HG02973 (cell line): ENCODE data around the gene SYT17.

Experiments
- ATAC-seq: cut with Tn5 transposase; IDR thresholded peaks from one replicate; pipeline ENCODE4 v1.9.1; 2021; ENCODE audit warnings: moderate library complexity; ENCODE audit not compliant: unreplicated experiment

The SYT17 gene

DNA sequence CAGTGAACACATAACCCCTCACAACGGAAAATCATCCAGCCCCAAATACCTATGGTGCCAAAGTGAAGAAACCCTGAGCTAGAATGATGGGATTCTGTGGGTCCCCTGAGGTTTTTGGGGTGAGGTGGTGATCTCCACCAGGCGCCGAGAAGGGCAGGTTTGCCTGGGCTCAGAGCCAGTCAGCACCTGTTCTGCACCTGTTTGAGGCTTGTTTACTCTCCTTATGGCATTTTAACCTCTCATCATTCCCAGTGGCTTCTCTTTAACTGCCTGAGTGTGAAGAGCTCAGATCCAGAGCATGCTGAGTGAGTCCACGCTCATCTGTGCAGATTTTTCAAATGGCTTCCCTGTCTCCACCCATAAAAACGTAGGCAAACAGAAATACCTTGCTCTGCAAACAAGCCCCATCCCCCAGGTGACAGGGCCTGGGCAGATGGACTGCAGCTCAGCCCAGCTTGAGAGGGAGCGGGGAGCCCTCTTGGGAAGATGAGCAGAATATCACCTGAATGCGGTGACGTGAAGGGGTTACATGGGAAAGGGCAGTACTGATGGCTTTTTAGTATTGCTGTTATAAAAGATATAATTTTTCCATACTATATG is 77.4 kb downstream of the SYT17 start:
- no peak for ATAC-seq

DNA sequence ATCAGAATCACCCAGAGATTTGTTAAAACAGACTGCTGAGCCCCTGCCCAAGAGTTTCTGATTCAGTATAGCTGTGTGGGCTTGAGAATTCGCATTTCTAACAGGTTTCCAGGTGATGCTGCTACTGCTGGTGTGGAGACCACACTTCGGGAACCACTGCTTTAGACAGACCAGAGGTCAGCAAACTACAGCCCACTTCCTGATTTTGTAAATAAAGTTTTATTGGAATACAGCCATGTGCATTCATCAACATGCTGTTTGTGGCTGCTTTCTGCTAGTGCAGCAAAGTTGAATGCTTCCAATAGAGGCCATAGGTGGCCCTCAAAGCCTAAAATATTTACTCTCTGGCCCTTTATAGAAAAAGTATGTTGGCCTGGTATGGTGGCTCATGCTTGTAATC is 84.9 kb downstream of the SYT17 start:
- no peak for ATAC-seq

DNA sequence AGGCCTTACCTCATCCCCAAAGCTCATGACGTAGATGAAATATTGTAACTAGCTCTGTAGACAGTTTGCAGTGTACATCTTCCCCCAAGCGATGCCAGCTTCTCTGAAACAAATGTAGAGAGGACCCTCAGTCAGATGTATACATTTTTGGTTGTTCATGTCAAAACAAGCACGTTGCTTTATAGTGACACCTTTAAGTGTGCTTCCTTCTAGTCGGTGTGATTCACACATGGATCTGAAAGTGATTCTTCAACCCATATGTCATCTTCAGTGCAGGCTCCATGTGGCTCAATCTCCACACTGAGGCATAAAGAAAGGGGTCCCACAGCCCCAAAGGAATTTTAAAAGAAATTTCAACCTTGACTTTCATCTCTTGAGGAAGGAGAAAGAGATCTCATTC is 86.6 kb downstream of the SYT17 start:
- no peak for ATAC-seq

DNA sequence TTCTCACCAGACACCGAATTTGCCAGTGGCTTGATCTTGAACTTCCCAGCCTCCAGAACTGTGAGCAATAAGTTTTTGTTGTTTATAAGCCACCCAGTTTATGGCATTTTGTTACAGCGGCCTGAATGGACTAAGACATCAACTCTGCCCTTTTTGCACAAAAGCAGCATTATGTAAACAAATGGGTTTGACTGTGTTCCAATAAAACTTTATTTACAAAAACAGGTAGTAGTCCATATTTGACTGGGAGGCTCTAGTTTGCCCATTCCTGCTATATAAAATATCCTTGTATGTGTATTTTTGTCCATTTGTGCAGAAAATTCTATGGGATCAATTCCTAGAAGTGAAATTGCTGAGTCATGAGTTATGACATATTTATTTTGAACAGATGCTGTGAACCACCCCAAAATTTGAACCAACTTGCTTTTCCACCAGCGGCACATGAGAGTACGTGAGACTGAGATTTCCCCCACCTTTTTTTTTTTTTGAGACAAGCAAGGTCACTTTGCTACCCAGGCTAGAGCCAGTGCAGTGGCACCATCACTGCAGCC is 96.2 kb downstream of the SYT17 start:
- ATAC-seq, result no peak

DNA sequence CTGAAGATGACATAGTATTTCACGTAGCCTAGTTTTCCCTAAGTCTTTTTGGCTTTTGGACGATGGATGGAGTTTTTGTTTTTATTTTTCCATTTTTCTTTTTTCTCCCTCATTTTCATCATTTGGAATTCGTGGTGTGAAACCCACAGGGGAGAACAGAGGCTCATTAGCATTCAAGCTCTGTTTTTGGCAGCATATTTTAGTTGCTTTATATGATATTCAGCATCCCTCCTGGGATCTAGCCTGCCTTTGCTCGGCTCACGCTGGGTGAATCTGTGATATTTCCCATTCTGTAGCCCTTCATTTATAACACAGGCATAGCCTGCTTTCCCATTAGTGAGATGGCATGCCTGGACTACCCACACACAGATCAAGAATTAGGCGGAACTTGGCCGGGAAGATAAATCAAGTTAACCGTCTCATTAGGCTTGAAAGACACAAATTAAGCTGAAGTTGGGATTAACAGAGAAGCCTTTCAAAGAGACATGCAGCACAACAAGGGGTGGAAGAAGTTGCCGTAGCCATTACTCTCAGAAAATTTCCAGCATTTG is 97.4 kb downstream of the SYT17 start:
- no peak for ATAC-seq

- no peak for ATAC-seq
Observed at GRCh38 chr16:19266774-19267173, 98.7 kb downstream of the SYT17 start.

- ATAC-seq, result no peak
Observed at GRCh38 chr16:19269098-19269497, 101.1 kb downstream of the SYT17 start.

- ATAC-seq, result no peak
Observed at GRCh38 chr16:19274165-19274797, 106.2 kb downstream of the SYT17 start.

DNA sequence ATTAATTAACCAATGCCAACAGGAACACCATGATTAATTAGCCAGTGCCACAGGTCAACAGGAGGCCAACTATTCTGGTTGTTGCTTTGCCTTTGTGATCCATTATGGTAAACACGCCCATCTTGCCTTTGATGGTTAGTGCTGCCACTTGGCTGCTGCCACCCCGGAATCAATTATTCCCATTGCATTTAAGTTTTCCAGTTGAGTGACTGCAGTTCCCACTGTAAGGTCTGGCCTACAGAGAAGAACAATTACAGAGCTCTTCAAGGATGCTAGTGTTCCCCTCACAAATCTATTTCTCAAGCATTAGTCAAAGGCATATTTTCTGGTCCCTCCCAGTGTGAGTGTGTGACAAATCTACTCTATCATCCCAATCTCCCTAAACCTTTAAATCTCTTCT is 110.4 kb downstream of the SYT17 start:
- no peak for ATAC-seq

GRCh38 chr16:19281246-19281645 is 113.2 kb downstream of the SYT17 start:
- no peak for ATAC-seq

GRCh38 chr16:19282101-19282500 is 114.1 kb downstream of the SYT17 start:
- no peak for ATAC-seq

- no peak for ATAC-seq
Observed at GRCh38 chr16:19283637-19284036, 115.6 kb downstream of the SYT17 start.

- no peak for ATAC-seq
Observed at GRCh38 chr16:19284207-19284606, 116.2 kb downstream of the SYT17 start.

GRCh38 chr16:19285431-19285830 is 117.4 kb downstream of the SYT17 start, which contains the start of gene CLEC19A:
Gene CLEC19A, plus strand, starts transcription at chr16:19285731. Its CDS starts 121 bp downstream, at chr16:19285852.
- ATAC-seq, result no peak

DNA sequence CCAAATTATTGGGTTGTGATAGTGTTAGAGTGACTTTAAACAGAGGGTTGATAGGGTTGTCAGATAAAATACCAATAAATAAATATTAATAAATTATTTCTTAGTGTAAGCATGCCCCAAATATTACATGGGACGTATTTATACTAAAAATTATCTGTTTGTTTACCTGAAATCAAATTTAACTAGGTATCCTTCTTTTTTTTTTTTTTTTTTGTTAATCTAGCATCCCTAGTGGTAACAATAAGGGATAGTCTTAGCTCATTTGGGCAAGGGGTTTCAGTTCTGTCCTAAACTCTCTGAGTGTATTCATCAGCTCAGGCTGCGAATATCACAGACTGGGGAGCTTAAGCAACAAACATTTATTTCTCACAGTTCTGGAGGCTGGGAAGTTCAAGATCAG is 118.8 kb downstream of the SYT17 start:
- ATAC-seq, result no peak

DNA sequence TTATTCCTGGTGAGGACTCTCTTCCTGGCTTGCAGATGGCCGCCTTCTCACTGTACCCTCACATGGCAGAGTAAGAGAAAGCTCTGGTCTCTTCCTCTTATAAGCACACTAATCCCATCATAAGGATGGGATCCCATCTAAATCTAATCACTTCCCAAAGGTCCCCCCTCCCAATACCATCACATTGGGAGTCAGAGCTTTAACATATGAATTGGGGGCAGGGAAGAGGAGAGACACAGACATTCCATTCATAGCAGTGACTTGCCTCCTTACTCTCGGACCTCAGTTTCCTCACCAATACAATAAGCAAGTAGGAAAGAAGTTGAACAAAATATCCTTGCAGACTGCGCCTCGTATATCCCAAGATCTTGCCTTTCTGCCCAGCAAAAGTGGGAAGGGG is 119.2 kb downstream of the SYT17 start:
- no peak for ATAC-seq

GRCh38 chr16:19288872-19289799 is 121.1 kb downstream of the SYT17 start:
- no peak for ATAC-seq

GRCh38 chr16:19289811-19290485 is 121.9 kb downstream of the SYT17 start:
- no peak for ATAC-seq

- no peak for ATAC-seq
Observed at GRCh38 chr16:19290860-19291259, 122.8 kb downstream of the SYT17 start.

DNA sequence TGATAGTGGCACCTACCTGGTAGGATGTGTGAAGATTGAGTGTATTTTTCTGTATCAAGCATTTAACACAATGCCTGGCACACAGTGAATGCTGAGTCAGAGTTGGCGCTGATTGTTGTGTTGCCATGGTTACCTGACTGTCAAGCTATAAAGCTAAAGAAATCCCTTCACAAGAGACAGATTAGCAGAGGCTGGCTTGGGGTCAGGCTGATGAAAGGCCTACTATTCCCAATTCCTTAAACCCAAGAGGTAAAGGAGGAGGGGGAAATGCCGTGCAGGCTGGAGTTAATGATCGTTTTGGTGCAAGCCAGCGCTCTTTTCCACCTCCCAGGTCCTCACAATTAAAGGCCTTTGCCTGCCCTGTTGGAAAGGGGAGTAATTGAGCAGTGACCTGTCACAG is 123.4 kb downstream of the SYT17 start:
- ATAC-seq, result no peak

- no peak for ATAC-seq
Observed at GRCh38 chr16:19292186-19292585, 124.1 kb downstream of the SYT17 start.
